ENCODE results near the gene ADAMTS13. TPM values are rescaled to one million over a fixed set of nuclear protein-coding genes. Genes with fewer than 3 reads are reported as not detected.

Gene ADAMTS13
- polyA plus RNA-seq, 1 donor from 2014 or later: 13.5 TPM

DNA sequence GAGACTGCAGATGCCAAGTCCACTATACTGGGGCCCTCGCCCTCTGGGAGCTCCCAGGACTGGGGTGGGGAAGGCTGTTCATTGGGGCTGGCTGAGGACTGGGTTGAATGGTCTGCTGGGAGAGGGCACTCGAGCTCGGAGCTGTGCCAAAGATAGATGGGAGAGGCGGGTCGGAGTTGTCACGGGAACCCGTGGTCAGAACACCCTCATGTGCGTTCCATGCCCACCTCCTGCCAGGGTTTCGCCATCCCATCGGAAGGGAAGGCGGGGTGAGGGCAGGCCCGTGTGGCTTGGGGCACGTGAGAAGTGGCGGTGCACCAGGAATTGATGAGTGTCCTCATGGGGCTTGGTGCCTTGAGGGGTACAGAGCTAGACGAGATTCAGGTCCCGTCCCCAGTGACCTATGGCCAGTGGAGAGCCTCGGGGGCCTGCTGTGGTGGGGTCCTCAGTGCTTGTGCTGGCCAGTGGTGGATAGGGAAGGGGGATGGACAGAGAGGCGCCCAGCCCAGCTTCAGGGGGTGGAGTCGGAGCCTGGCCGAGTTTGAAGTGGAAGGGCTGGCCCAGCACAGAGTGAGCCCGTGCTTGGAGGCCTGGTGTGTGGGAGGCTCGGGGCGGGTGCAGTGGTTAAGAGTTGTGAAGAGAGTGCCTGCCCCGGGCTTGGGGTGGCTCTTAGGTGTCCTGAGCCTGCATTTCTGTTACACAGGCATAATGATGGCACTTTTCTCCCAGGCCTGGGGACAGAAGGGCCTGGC, 41.9 kb downstream of the ADAMTS13 start:
- H3K79me2 ChIP-seq (replicated peaks; ENCODE audit: insufficient read depth, low read length): peaks cover 29% of the 10 kb centered on the region
- H3K27ac ChIP-seq (ENCODE audit: low read length): no peak overlapping the region
- H3F3A ChIP-seq (ENCODE audit: insufficient read depth, low read length, poor library complexity, severe bottlenecking): no peaks in the 10 kb centered on the region
- H3K27me3 ChIP-seq (ENCODE audit: insufficient read depth, low read depth, low read length): no peaks in the 10 kb centered on the region
- H4K20me1 ChIP-seq (ENCODE audit: insufficient read depth): peaks cover 3% of the 10 kb centered on the region
- no peak overlapping the region for H3K4me2 ChIP-seq (ENCODE audit: low read length)
- no peaks in the 10 kb centered on the region for H3K9me2 ChIP-seq (ENCODE audit: insufficient read depth, low read length)
- no peak overlapping the region for H2AFZ ChIP-seq (ENCODE audit: low read depth, low read length)
- no peak overlapping the region for H3K4me3 ChIP-seq (ENCODE audit: low read length)
- H3K9me3 ChIP-seq (ENCODE audit: low read length): no peaks in the 10 kb centered on the region
- peaks cover 5% of the 10 kb centered on the region for H3K36me3 ChIP-seq (ENCODE audit: insufficient read depth, low read length)
- TF ChIP-seq POLR2AphosphoS5 (IDR thresholded peaks at IDR 0.05) (no peak), EZH2 (IDR thresholded peaks at IDR 0.05; ENCODE audit: borderline replicate concordance, insufficient read depth, low read length, poor library complexity, severe bottlenecking) (no peak), SMC3 (conservative IDR thresholded peaks at IDR 0.05; ENCODE audit: poor library complexity) (no peak), TAF1 (IDR thresholded peaks at IDR 0.05; ENCODE audit: low read depth) (no peak), CTCF (IDR thresholded peaks at IDR 0.05; ENCODE audit: poor library complexity, severe bottlenecking) (no peak)
- TF ChIP-seq, protein P1, sequence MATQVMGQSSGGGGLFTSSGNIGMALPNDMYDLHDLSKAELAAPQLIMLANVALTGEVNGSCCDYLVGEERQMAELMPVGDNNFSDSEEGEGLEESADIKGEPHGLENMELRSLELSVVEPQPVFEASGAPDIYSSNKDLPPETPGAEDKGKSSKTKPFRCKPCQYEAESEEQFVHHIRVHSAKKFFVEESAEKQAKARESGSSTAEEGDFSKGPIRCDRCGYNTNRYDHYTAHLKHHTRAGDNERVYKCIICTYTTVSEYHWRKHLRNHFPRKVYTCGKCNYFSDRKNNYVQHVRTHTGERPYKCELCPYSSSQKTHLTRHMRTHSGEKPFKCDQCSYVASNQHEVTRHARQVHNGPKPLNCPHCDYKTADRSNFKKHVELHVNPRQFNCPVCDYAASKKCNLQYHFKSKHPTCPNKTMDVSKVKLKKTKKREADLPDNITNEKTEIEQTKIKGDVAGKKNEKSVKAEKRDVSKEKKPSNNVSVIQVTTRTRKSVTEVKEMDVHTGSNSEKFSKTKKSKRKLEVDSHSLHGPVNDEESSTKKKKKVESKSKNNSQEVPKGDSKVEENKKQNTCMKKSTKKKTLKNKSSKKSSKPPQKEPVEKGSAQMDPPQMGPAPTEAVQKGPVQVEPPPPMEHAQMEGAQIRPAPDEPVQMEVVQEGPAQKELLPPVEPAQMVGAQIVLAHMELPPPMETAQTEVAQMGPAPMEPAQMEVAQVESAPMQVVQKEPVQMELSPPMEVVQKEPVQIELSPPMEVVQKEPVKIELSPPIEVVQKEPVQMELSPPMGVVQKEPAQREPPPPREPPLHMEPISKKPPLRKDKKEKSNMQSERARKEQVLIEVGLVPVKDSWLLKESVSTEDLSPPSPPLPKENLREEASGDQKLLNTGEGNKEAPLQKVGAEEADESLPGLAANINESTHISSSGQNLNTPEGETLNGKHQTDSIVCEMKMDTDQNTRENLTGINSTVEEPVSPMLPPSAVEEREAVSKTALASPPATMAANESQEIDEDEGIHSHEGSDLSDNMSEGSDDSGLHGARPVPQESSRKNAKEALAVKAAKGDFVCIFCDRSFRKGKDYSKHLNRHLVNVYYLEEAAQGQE (IDR thresholded peaks at IDR 0.05; ENCODE audit: borderline replicate concordance): no peak
- no peak overlapping the region for H3K9ac ChIP-seq (ENCODE audit: low read length)

DNA sequence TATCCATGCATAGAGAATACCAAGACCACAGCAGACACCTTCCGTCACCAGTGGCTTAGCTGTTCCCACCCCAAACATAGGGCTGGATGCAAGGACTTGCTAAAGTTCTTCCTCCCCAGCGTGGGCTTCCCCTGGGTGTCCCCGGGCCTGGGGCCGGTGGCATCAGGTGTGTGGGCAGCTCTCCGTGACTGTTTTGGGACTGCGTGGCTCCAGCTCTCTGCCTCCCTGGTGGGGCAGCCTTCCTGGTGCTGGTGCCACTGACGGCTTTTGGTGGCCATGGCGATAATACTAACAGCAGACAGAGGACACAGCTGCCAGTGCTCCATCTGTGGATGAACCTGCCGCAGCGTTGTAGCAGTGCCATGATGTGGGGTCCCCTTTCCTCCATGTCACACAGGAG, 42.5 kb downstream of the ADAMTS13 start:
- TF ChIP-seq SMC3 (conservative IDR thresholded peaks at IDR 0.05; ENCODE audit: poor library complexity) (no peak), RAD21 (conservative IDR thresholded peaks at IDR 0.05) (no peak), CTCF (IDR thresholded peaks at IDR 0.05; ENCODE audit: poor library complexity, severe bottlenecking) (no peak), POLR2AphosphoS5 (IDR thresholded peaks at IDR 0.05) (no peak), EZH2 (IDR thresholded peaks at IDR 0.05; ENCODE audit: borderline replicate concordance, insufficient read depth, low read length, poor library complexity, severe bottlenecking) (no peak), EP300 (conservative IDR thresholded peaks at IDR 0.05; ENCODE audit: poor library complexity, severe bottlenecking) (no peak), TAF1 (IDR thresholded peaks at IDR 0.05; ENCODE audit: low read depth) (no peak), MXI1 (conservative IDR thresholded peaks at IDR 0.05; ENCODE audit: poor library complexity, severe bottlenecking) (no peak)
- TF ChIP-seq, protein P1 (IDR thresholded peaks at IDR 0.05; ENCODE audit: borderline replicate concordance): no peak
- Histone ChIP-seq H3K27me3 (ENCODE audit: insufficient read depth, low read depth, low read length) (no peaks in the 10 kb centered on the region), H3K27ac (ENCODE audit: low read length) (no peak overlapping the region), H4K20me1 (ENCODE audit: insufficient read depth) (peaks cover 3% of the 10 kb centered on the region), H3K4me2 (ENCODE audit: low read length) (no peak overlapping the region), H3F3A (ENCODE audit: insufficient read depth, low read length, poor library complexity, severe bottlenecking) (no peaks in the 10 kb centered on the region), H2AFZ (ENCODE audit: low read depth, low read length) (no peak overlapping the region), H3K4me3 (ENCODE audit: low read length) (no peak overlapping the region), H3K79me2 (replicated peaks; ENCODE audit: insufficient read depth, low read length) (peaks cover 29% of the 10 kb centered on the region), H3K9me3 (ENCODE audit: low read length) (no peaks in the 10 kb centered on the region), H3K9me2 (ENCODE audit: insufficient read depth, low read length) (no peaks in the 10 kb centered on the region), H3K9ac (ENCODE audit: low read length) (no peak overlapping the region), H3K36me3 (ENCODE audit: insufficient read depth, low read length) (peaks cover 5% of the 10 kb centered on the region)
